HG02885 (cell line): Measurements from ENCODE around the gene ZNHIT2.
"Not testable (repeated sequence)": the region's sequence is repeated elsewhere in the genome, so short reads cannot be mapped to it uniquely, and the experiment has no call there.

ENCODE experiments used
- ATAC-seq: cut with Tn5 transposase; IDR thresholded peaks from one replicate; pipeline ENCODE4 v1.9.1; 2021; ENCODE audit warnings: mild to moderate bottlenecking; ENCODE audit not compliant: unreplicated experiment, poor library complexity

ZNHIT2 gene

GRCh38 chr11:65121865-65122696 is 4.6 kb upstream of the ZNHIT2 start, which contains the start of the genes FAU and MRPL49:
FAU (minus strand) TSS chr11:65122134; CDS start chr11:65121813, 321 bp downstream.
MRPL49 (plus strand) TSS chr11:65122321; CDS start chr11:65122347, 26 bp downstream.
- peak; percentile 71 for ATAC-seq

- no peak for ATAC-seq
These were observed 4.0 kb upstream of the ZNHIT2 start for GRCh38 chr11:65121447-65121864.

GRCh38 chr11:65120831-65121230 is 3.3 kb upstream of the ZNHIT2 start:
- ATAC-seq: no peak

GRCh38 chr11:65119670-65119995 is 2.1 kb upstream of the ZNHIT2 start:
- no peak for ATAC-seq

GRCh38 chr11:65118891-65119669 is 1.6 kb upstream of the ZNHIT2 start:
- not testable (repeated sequence) for ATAC-seq

- no peak for ATAC-seq
These were observed 766 bp upstream of the ZNHIT2 start for GRCh38 chr11:65118097-65118837.

- no peak for ATAC-seq
These were observed 913 bp downstream of the ZNHIT2 start for GRCh38 chr11:65116370-65117205.

- no peak for ATAC-seq
These were observed 2.0 kb downstream of the ZNHIT2 start for GRCh38 chr11:65115361-65116082.

GRCh38 chr11:65114538-65115171 is 2.8 kb downstream of the ZNHIT2 start:
- no peak for ATAC-seq

- no peak for ATAC-seq
These were observed 3.7 kb downstream of the ZNHIT2 start for GRCh38 chr11:65113839-65114238.

GRCh38 chr11:65113361-65113756 is 4.1 kb downstream of the ZNHIT2 start:
- no peak for ATAC-seq

- no peak for ATAC-seq
These were observed 4.7 kb downstream of the ZNHIT2 start for GRCh38 chr11:65112546-65113360.

GRCh38 chr11:65111744-65112545 is 5.6 kb downstream of the ZNHIT2 start, which contains the start of gene TM7SF2:
TM7SF2 (plus strand) TSS chr11:65111872; CDS start chr11:65112016, 144 bp downstream.
- peak; percentile 74 for ATAC-seq

GRCh38 chr11:65111159-65111743 is 6.2 kb downstream of the ZNHIT2 start:
- no peak for ATAC-seq

- ATAC-seq: peak; percentile 35
These were observed 7.1 kb downstream of the ZNHIT2 start for GRCh38 chr11:65110354-65110861.
